ENCODE measurements around the gene ZNF628.

GRCh38 chr19:55459950-55460657 lies 16.3 kb upstream of the ZNF628 start:
- TF ChIP-seq CREB1 (IDR thresholded peaks at IDR 0.05): no peak
- no peak for TF ChIP-seq FOSL1 (IDR thresholded peaks at IDR 0.05; ENCODE audit: insufficient read depth, low read depth, low read length)
- no peak for TF ChIP-seq CEBPB (IDR thresholded peaks at IDR 0.05; ENCODE audit: low read depth, low read length)
- no peak for TF ChIP-seq USF2 (IDR thresholded peaks at IDR 0.05; ENCODE audit: low read length)
- TF ChIP-seq BCL11A (IDR thresholded peaks at IDR 0.05; ENCODE audit: low read depth in 2 of 2, low read length in 2 of 2): no peak
- TF ChIP-seq RNF2 (IDR thresholded peaks at IDR 0.05; ENCODE audit: borderline replicate concordance, low read depth, low read length, missing control alignments, poor library complexity, severe bottlenecking): no peak
- TF ChIP-seq ZNF274 (IDR thresholded peaks at IDR 0.05; ENCODE audit: borderline replicate concordance, extremely low read depth, low read length): no peak
- no peak for TF ChIP-seq POLR2A (IDR thresholded peaks at IDR 0.05; ENCODE audit: control extremely low read depth in 1 of 2, low read depth in 2 of 2, low read length in 2 of 2)
- no peak for TF ChIP-seq JUN (IDR thresholded peaks at IDR 0.05; ENCODE audit: low read depth, low read length)
- TF ChIP-seq CTCF (IDR thresholded peaks at IDR 0.05; ENCODE audit: control extremely low read depth in 1 of 3, insufficient read depth in 1 of 3, low read depth in 1 of 3, low read length in 3 of 3): no peak
